Urinary bladder (tissue), 4 donors: ENCODE measurements around the gene TTC21A. TPM values are rescaled to one million over a fixed set of nuclear protein-coding genes. Genes with fewer than 3 reads are reported as not detected.
"Not testable (repeated sequence)": the region's sequence is repeated elsewhere in the genome, so short reads cannot be mapped to it uniquely, and the experiment has no call there.

ENCODE experiments used
- DNase-seq: peaks from one replicate; pipeline ENCODE4 v3.0.0-alpha.2; 2015; ENCODE audit errors: extremely low spot score
- H3K27ac ChIP-seq: one replicate; pipeline ENCODE4 v1.5.1; 2013; ENCODE audit warnings: low read depth, mild to moderate bottlenecking, moderate library complexity
- H3K36me3 ChIP-seq: one replicate; pipeline ENCODE4 v1.6.1; 2013; ENCODE audit warnings: mild to moderate bottlenecking, moderate library complexity; ENCODE audit not compliant: insufficient read depth
- H3K4me1 ChIP-seq: one replicate; pipeline ENCODE4 v1.6.1; 2013; ENCODE audit warnings: mild to moderate bottlenecking, moderate library complexity; ENCODE audit not compliant: insufficient read depth
- H3K4me3 ChIP-seq: one replicate; pipeline ENCODE4 v1.5.1; 2013; ENCODE audit warnings: low read depth, low read length
- WGBS: extraction: QIAGEN DNeasy Blood & Tissue Kit; methylation state at CpG from one replicate; pipeline ENCODE4 v1.1.7; 2013; 5-methylcytosine and 5-hydroxymethylcytosine counted together
- polyA plus RNA-seq: library from polyadenylated mRNA; stranded (reverse); fragments of 200-250 nt; gene quantifications from one replicate; pipeline ENCODE4 v1.2.3, GENCODE V29; 2013
- total RNA-seq: library from RNA; depleted of rRNA; stranded (reverse); fragments of >200 nt; gene quantifications from one replicate; pipeline ENCODE4 v1.2.3, GENCODE V29; 2014
- donor health status: healthy with polysubstance abuse.
- donor health status: healthy.

Gene TTC21A
- total and polyA plus RNA-seq, 2 donors: 3.3 to 4.3 TPM

DNA sequence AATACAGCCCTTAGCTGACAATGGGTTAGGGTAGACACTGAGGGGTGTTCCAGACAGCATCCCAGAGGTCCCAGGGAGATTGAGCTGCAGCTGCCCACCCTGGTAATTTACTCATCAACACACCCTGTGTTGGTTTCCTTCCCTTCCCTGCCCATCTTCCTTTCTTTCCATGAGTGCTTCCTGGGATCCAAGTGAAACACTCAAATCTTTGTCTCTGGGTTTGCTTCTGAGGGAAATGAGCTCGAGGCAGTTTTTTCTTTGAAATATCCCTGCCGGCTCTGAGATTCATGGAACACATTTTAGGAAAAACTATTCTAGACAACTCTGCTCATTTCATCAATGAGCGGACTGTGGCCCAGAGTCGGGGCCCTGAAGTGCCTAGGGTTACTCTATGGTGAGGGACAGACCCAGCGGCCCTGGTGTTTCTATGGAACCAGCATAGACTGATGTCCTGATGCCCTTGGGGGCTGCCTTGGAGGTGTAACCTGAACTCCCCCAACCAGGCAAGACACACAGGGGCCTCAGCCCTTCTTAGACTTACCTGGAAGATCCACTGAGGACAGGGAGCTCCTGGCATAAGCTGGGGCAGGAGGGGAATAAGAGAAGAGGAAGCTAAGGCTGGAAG lies 60.8 kb downstream of the TTC21A start:
- no peaks in the 10 kb centered on the region for H3K4me1 ChIP-seq
- WGBS: 87% methylated on average over 5 of the region's 5 CpGs
- H3K4me3 ChIP-seq: no peak overlapping the region
- no peaks in the 10 kb centered on the region for H3K36me3 ChIP-seq
- DNase-seq: no peak
- no peak overlapping the region for H3K27ac ChIP-seq

DNA sequence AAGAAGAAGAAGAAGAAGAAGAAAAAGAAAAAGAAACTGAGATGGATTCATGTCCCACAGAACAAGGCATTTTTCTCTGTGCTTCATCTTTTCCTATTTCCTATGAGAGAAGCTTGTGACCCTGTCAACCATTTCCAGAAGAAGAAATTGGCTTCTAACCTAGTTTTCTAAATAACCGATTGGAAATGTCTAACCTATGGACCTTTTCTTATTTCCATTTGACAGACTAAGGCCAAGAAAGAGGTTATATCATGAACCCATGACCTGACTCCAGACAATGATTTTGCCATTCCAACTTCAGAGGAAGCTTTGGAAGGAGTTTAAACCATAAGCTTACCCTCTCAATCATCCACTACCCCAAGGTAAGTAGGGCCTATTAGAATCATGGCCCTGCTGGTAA lies 62.2 kb downstream of the TTC21A start:
- 67% methylated on average over 1 of the region's 1 CpG for WGBS
- Histone ChIP-seq H3K4me3 (no peak overlapping the region), H3K4me1 (no peaks in the 10 kb centered on the region), H3K36me3 (no peaks in the 10 kb centered on the region), H3K27ac (no peak overlapping the region)
- no peak for DNase-seq

DNA sequence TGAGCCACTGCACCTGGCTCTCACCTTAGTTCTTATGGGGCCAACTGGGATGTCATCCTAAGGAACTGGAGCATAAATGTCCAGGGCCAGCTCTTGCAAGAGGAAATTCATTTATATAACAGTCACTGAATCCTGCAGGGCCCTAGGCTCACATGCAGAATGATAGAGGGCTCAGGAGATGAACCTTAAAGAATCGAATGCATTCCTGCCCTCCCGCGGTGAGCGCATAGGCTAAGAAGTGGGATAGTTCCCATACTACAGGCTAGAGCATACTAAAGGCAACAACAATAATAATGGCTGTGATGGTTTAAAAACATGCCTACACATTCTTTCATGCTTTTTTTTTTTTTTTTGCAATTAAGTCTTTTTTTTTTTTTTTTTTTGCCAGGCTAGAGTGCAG lies 63.0 kb downstream of the TTC21A start:
- no peaks in the 10 kb centered on the region for H3K4me1 ChIP-seq
- H3K27ac ChIP-seq: no peak overlapping the region
- no peak for DNase-seq
- 85% methylated on average over 4 of the region's 4 CpGs for WGBS
- no peaks in the 10 kb centered on the region for H3K36me3 ChIP-seq
- no peak overlapping the region for H3K4me3 ChIP-seq

DNA sequence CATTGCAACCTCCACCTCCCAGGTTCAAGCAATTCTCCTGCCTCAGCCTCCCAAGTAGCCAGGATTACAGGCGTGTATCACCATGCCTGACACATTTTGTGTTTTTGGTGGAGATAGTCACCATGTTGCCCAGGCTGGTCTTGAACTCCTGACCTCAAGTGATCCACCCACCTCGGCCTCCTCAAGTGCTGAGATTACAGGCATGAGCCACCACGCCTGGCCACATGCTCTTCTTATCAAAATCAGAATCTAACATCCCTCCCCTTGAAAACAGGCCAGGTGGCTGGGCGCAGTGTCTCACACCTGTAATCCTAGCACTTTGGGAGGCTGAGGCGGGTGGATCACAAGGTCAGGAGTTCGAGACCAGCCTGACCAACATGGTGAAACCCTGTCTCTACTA lies 63.4 kb downstream of the TTC21A start:
- DNase-seq, H3K4me1 ChIP-seq, H3K4me3 ChIP-seq, H3K36me3 ChIP-seq, H3K27ac ChIP-seq: not testable (repeated sequence)
- 90% methylated on average over 6 of the region's 6 CpGs for WGBS

DNA sequence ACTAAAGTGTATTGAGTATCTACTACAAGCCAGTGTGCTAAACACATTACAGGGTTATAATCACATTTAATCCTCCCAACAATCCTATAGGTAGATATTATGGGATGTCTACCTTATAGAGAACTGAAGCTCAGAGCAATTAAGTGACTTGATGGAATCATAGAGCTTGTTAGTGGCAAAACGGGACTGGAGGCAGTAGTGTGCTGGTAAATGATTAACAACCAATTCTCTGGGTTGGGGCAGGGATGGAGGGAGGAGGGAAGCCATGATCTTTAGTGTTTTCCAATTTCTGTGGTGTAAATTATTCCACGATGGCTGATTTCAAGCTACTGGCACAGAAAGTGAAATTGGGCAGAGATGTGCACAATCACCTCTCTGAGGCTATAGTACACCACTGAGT lies 64.4 kb downstream of the TTC21A start:
- no peak overlapping the region for H3K27ac ChIP-seq
- H3K4me3 ChIP-seq: no peak overlapping the region
- DNase-seq: no peak
- H3K36me3 ChIP-seq: no peaks in the 10 kb centered on the region
- no peaks in the 10 kb centered on the region for H3K4me1 ChIP-seq
- 82% methylated on average over 2 of the region's 2 CpGs for WGBS

DNA sequence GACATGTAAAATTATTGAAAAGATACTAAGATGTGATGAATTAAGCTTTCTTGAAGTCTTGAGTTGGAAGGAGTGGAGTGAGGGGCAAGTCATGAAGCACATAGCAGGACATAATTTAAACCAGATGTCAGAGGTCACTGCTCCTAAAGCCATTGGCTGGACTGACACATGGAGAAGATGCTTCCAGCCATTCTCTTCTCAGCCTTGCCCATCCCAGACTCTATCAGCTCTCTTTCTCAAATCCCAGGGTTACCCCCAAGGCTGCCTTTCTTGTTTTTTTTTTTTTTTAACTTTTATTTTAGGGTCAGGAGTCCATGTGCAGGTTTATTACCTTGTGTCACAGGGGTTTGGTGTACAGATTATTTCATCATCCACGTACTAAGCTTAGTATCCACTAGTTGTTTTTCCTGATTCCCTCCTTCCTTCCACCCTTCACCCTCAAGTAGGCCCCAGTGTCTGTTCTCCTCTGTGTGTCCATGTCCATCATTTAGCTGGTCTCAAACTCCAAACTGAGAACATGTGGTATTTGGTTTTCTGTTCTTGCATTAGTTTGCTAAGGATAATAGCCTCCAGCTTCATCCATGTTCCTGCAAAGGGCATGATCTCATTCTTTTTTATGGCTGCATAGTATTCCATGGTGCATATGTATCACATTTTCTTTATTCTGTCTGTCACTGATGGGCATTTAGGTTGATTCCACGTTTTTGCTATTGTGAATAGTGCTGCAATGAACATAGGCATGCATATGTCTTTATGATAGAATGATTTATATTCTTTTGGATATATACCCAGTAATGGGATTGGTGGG lies 66.0 kb downstream of the TTC21A start:
- no peak for DNase-seq
- no peak overlapping the region for H3K27ac ChIP-seq
- H3K36me3 ChIP-seq: no peaks in the 10 kb centered on the region
- H3K4me1 ChIP-seq: no peaks in the 10 kb centered on the region
- WGBS: 76% methylated on average over 2 of the region's 2 CpGs
- H3K4me3 ChIP-seq: no peak overlapping the region

DNA sequence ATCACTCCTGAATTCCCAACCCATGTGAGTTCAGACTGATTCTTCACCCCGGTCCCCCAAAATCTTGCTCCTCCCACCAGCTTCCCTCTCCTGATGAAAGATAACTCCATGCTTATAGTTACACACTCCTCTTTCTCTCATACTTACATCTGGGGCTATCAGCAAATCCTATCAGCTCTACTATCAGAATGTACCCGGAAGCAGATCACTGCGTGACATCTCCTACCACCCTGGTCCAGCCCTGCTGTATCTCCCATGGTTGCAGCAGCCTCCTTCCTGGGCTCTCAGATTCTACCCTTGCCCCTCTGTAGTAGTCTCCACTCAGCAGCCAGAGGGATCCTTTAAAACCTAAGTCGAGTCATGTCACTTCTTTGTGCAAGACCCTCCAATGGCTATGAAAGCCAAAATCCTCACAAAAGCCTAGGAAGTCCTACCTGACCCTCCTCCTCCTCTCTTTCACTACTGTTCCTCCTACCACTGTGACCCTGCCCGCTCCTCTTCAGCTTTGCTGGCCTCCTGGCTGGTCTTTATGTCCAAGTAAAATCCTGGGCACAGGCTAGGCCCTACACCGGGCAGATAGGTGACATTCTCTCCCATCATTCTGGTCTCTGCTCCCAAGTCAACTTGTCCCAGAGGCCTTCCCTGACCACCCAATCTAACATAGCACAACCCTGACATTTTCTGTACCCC lies 68.7 kb downstream of the TTC21A start:
- WGBS: 82% methylated on average over 6 of the region's 6 CpGs
- DNase-seq: no peak

DNA sequence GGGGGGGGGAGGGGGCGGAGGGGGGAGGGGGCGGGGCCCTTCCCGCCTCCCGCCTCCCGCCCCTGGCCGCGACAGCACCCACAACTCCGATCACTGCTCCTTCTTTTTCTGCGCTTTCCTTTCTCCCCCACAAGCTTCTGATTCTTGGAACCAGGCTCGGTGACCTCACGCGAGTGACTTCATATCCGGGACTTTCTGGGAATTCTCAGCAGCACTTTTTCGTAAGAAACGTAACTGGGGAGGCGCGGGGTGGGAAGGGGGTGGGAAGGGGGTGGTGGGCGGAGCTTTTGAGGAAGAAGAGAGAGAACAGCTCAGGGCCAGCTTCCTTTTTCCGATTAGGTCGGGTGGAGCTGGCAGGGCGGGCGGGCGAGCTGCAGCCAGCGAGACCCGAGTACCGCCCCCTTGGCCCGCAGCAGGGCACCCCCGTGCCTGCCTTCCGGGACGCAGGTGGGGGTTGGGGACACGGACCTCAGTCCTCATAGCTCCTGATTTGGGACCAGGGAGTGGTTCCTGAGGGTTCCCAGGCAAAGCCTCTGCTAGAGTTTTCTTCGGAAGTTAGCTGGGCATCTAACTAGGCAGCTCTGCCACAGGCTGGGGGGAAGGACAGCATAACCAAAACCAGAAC lies 70.3 kb downstream of the TTC21A start:
- peak overlapping the region; percentile 47 for H3K4me3 ChIP-seq
- peak; percentile 89 for DNase-seq
- H3K36me3 ChIP-seq: no peaks in the 10 kb centered on the region
- under 1% methylated on average over 31 of the region's 32 CpGs for WGBS
- H3K4me1 ChIP-seq: no peaks in the 10 kb centered on the region
- peak overlapping the region; percentile 88 for H3K27ac ChIP-seq

More for the DNA sequence above, 68.7 kb downstream of the TTC21A start:
- Histone ChIP-seq H3K27ac (no peak overlapping the region), H3K36me3 (no peaks in the 10 kb centered on the region), H3K4me3 (no peak overlapping the region), H3K4me1 (no peaks in the 10 kb centered on the region)

DNA sequence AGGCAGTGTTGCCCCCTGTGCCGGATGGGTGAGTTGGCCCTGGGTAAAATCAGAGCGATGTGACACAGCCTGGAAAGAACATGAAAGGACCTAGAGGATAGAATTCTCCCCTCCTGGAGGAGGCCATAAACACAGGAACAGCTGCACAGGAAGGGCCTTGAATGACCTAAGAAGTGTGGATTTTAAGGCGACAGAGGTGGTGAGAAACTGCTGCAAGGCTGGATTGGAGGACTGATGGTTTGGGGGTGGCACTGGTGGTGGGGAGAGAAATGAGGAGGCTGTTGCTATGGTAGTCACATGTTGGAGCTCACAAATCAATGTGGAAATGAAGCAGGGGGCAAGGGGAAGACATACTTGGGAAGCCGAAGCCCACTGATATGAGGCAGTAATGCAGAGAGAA lies 71.1 kb downstream of the TTC21A start:
- Histone ChIP-seq H3K4me1 (no peaks in the 10 kb centered on the region), H3K4me3 (no peak overlapping the region), H3K36me3 (no peaks in the 10 kb centered on the region), H3K27ac (no peak overlapping the region)
- DNase-seq: no peak
- 55% methylated on average over 4 of the region's 4 CpGs for WGBS

DNA sequence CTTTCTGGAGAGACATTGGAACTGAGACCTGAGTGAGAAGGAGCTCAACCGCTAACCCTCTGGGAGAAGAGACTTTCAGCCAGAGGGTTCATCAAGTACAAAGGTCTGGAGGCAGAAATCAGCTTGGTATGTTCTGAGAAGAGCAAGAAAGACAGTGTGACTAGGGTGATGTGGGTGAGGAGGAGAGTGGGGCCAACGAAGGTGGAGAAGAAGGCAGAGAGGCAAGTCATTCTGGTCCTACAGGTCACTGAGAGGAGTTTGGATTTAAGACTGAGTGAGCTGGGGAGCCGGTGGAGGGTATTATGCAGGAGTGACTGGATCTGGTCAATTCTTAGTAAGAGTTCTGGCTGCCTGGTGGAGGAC lies 72.7 kb downstream of the TTC21A start:
- H3K4me3 ChIP-seq: no peak overlapping the region
- no peaks in the 10 kb centered on the region for H3K4me1 ChIP-seq

DNA sequence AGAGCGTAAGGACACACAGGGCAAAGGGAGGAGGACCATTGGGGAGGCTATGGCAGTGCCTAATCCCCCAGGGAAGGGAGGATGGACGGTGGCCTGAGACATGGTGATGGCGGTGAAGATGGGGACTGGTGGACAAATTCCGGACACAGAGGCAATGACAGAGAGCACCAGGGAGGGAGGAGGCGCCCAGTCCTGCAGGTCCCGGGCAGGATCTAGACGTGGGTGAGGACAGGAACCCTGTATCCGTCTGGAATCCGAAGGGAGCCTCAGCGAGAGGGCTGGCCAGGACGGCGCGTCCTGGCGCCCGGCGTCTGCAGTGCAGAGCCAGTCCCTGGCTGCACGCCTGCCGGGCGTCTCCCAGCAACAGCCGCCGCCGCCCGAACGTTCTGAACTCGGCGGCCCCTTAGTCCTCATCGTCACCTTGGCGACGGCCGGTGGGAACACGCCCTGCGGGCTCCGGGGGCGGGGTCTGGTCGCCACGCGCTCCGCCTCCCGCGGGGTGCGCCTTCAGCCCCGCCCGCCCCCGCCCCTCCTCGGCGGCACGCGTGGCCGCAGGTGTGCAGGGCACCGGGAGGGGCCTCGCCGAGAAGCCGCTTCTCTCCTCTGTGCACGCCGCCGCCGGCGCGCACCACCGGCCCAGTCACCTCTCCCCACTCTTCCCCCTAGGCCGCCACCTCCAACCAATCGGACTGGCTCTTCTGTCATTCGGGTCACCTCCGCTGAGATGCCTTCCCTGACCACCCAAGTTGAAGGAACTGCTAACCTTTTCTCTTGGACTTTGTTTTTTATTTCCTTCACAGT lies 73.3 kb downstream of the TTC21A start:
- H3K4me1 ChIP-seq: no peaks in the 10 kb centered on the region
- peak overlapping the region; percentile 79 for H3K27ac ChIP-seq
- H3K36me3 ChIP-seq: no peaks in the 10 kb centered on the region
- 3% methylated on average over 64 of the region's 64 CpGs for WGBS
- H3K4me3 ChIP-seq: peak overlapping the region; percentile 8
- DNase-seq: peak; percentile 77

More for the DNA sequence above, 72.7 kb downstream of the TTC21A start:
- 55% methylated on average over 3 of the region's 3 CpGs for WGBS
- H3K27ac ChIP-seq: peak overlapping the region; percentile 79
- no peak for DNase-seq
- H3K36me3 ChIP-seq: no peaks in the 10 kb centered on the region

DNA sequence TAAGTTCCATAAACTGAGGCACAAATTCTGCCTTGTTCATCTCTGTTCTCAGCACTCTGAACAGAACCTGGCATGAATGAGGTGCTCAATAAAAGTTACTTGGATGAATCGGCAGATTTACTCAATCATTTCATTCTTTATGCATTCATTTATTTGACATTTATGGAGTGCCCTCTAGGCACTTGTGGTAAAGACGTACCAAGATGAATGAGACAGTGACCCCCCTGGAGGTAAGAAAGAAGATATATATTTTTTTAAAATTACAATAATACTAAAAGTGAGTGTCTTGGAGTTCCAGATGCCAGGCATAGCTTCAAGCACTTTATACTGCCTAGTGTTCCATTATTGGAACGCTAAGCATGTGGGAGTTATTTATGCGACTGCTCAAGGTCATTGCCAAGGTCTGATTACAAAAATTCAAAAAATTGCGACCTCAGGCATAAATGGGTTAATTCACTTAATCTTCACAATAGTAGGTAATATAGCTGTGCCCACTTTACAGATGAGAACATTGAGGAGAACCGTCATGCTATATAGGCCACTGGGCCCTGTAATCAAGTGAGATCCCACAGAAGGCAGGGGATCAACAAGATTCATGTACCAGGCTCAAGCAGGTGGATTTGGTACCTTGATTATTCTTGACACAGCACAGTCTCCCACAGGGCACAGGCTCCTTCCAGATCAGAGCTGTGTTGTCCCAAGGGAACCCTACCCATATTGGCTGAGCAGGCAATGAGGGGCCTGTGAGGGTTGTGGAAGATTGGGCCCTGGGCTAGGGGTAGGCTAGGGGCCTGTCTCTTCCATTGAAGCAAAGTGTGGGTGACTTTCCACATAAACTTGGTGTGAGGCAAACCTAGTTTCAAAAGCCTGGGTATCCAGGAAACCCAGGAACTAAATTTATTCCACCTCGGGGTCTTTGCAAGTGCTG lies 74.2 kb downstream of the TTC21A start:
- WGBS: 86% methylated on average over 7 of the region's 7 CpGs
- H3K4me3 ChIP-seq: no peak overlapping the region
- no peak for DNase-seq

More for the DNA sequence above, 74.2 kb downstream of the TTC21A start:
- Histone ChIP-seq H3K4me1 (no peaks in the 10 kb centered on the region), H3K27ac (peak overlapping the region; percentile 48), H3K36me3 (no peaks in the 10 kb centered on the region)
